Chondrocyte (in vitro differentiated cells): ENCODE measurements around the gene OOEP. TPM values are rescaled to one million over a fixed set of nuclear protein-coding genes. Genes with fewer than 3 reads are reported as not detected.

Experiments used
- DNase-seq: peaks from one replicate; pipeline ENCODE4 v3.0.0; 2021; ENCODE audit warnings: mixed read lengths, low spot score
- H3K27ac Mint-ChIP-seq: one replicate; pipeline ENCODE4 v1.8.0; 2021; ENCODE audit warnings: mild to moderate bottlenecking, moderate library complexity, mixed read lengths; ENCODE audit not compliant: unreplicated experiment
- H3K27me3 Mint-ChIP-seq: 2 replicates; pipeline ENCODE4 v1.8.0; 2021; ENCODE audit warnings: low read depth, mixed read lengths
- H3K36me3 Mint-ChIP-seq: 2 replicates; pipeline ENCODE4 v1.8.0; 2021; ENCODE audit warnings: low read depth, mixed read lengths
- H3K4me1 Mint-ChIP-seq: 2 replicates; pipeline ENCODE4 v1.8.0; 2021; ENCODE audit warnings: low read depth, mild to moderate bottlenecking, mixed read lengths
- H3K4me3 Mint-ChIP-seq: one replicate; pipeline ENCODE4 v1.8.0; 2021; ENCODE audit warnings: mild to moderate bottlenecking, moderate library complexity, mixed read lengths; ENCODE audit not compliant: unreplicated experiment
- H3K9me3 Mint-ChIP-seq: 2 replicates; pipeline ENCODE4 v1.8.0; 2021; ENCODE audit warnings: low read depth, mixed read lengths
- total RNA-seq: library from RNA; stranded (reverse); gene quantifications from 3 replicates; pipeline ENCODE4 v1.2.1, GENCODE V29; 2021
- TF ChIP-seq, protein P1 (sequence below): fragments of 200-600 bp; sonication (generic); IDR thresholded peaks from 2 replicates; pipeline ENCODE4 v1.5.0; 2021; ENCODE audit warnings: antibody characterized with exemption, mild to moderate bottlenecking, moderate library complexity

The OOEP gene
- total RNA-seq, 1 donor from 2014 or later = not detected

- DNase-seq = no peak
- H3K27me3 Mint-ChIP-seq = no peaks in the 10 kb centered on the region
- H3K27ac Mint-ChIP-seq = no peak overlapping the region
- H3K9me3 Mint-ChIP-seq = no peaks in the 10 kb centered on the region
- H3K4me3 Mint-ChIP-seq = no peak overlapping the region
- TF ChIP-seq, protein P1, sequence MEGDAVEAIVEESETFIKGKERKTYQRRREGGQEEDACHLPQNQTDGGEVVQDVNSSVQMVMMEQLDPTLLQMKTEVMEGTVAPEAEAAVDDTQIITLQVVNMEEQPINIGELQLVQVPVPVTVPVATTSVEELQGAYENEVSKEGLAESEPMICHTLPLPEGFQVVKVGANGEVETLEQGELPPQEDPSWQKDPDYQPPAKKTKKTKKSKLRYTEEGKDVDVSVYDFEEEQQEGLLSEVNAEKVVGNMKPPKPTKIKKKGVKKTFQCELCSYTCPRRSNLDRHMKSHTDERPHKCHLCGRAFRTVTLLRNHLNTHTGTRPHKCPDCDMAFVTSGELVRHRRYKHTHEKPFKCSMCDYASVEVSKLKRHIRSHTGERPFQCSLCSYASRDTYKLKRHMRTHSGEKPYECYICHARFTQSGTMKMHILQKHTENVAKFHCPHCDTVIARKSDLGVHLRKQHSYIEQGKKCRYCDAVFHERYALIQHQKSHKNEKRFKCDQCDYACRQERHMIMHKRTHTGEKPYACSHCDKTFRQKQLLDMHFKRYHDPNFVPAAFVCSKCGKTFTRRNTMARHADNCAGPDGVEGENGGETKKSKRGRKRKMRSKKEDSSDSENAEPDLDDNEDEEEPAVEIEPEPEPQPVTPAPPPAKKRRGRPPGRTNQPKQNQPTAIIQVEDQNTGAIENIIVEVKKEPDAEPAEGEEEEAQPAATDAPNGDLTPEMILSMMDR = no peak
- no peaks in the 10 kb centered on the region for H3K4me1 Mint-ChIP-seq
- H3K36me3 Mint-ChIP-seq = no peaks in the 10 kb centered on the region
These were observed 1.8 kb downstream of the OOEP start for GRCh38 chr6:73367761-73368355.

DNA sequence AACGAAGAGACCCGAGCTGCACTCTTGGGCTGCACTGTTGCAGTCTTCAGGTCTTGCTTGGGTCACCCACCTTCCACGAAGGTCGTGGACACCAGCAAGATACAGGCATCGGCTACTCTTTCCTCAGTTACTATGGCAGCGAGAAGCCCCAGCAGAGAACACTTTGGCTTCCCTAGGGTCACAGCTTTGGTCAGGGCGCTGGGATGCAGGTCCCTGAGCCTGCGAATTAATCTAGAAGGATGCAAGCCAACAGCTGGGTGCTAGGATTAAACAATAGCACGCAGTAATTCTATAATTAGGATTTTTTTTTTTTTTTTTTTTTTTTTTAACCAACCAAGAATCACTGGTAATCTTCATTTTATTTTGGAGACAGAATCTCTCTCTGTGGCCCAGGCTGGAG lies 5.1 kb downstream of the OOEP start:
- Mint-ChIP-seq H3K9me3 (no peaks in the 10 kb centered on the region), H3K27me3 (no peaks in the 10 kb centered on the region), H3K4me3 (no peak overlapping the region), H3K27ac (no peak overlapping the region), H3K4me1 (no peaks in the 10 kb centered on the region), H3K36me3 (no peaks in the 10 kb centered on the region)
- DNase-seq = no peak
- TF ChIP-seq, protein P1 = no peak

DNA sequence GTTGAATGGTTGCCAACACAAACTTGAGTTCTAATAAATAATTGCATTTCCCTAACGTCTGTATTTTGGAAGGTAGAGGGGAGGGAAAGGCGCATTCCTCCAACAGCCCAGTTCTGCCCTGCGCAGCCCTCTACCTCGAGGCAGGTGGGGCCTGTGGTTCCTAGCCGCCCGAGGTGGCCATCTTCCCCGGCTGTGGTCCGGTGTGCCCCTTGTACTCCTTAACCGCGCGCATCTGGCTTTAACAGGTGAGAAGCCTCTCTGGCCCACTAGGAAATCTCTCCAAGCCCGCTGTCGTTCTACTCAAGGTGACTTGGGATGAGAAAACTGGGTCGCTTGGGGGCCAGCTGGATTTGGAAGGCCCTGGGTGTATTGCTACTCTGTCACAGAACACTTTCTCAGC lies 5.6 kb downstream of the OOEP start:
- no peak overlapping the region for H3K27ac Mint-ChIP-seq

GRCh38 chr6:73363537-73363875 lies 6.2 kb downstream of the OOEP start:
- no peaks in the 10 kb centered on the region for H3K4me1 Mint-ChIP-seq
- no peak overlapping the region for H3K27ac Mint-ChIP-seq

More for the DNA sequence above, 5.6 kb downstream of the OOEP start:
- H3K4me3 Mint-ChIP-seq = no peak overlapping the region
- TF ChIP-seq, protein P1 = no peak
- DNase-seq = no peak
- no peaks in the 10 kb centered on the region for H3K36me3 Mint-ChIP-seq
- no peaks in the 10 kb centered on the region for H3K27me3 Mint-ChIP-seq
- H3K9me3 Mint-ChIP-seq = no peaks in the 10 kb centered on the region
- no peaks in the 10 kb centered on the region for H3K4me1 Mint-ChIP-seq

DNA sequence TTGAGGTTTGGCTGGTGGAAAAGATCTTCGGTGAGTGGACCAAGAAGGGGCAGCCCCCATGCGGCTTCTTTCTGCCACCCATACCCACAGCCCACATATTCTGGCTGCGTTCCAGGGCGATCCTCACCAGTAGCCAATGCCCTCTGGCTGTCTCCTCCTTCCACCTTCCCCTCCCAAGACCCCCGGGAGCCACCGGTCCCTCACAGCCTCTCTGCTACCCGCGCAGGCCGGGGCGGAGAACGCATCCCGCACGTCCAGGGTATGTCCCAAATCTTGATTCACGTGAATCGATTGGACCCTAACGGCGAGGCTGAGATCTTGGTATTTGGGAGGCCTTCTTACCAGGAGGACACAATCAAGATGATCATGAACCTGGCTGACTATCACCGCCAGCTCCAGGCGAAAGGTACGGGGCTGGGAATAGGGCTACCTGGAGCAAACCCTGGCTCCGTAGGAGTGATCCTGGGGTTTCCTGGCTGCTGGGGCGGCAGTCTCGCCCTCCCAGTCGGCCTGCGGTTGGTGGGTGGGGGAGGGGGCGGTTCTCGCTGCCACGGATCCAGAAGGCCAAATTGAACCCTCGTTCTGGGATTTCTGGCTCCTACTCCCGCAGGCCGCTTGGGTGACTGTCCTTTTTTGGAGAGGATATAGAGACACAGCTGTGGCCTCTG lies 6.7 kb downstream of the OOEP start:
- H3K9me3 Mint-ChIP-seq = no peaks in the 10 kb centered on the region
- TF ChIP-seq, protein P1 = no peak
- no peaks in the 10 kb centered on the region for H3K27me3 Mint-ChIP-seq
- no peak for DNase-seq
- no peaks in the 10 kb centered on the region for H3K36me3 Mint-ChIP-seq
- no peak overlapping the region for H3K27ac Mint-ChIP-seq
- no peaks in the 10 kb centered on the region for H3K4me1 Mint-ChIP-seq
- H3K4me3 Mint-ChIP-seq = no peak overlapping the region

More at GRCh38 chr6:73363537-73363875, 6.2 kb downstream of the OOEP start:
- Mint-ChIP-seq H3K9me3 (no peaks in the 10 kb centered on the region), H3K4me3 (no peak overlapping the region), H3K36me3 (no peaks in the 10 kb centered on the region), H3K27me3 (no peaks in the 10 kb centered on the region)
- TF ChIP-seq, protein P1 = no peak
- no peak for DNase-seq
